GM12878 (cell line): ENCODE measurements around the gene CIAO2B. TPM values are rescaled to one million over a fixed set of nuclear protein-coding genes. Genes with fewer than 3 reads are reported as not detected.

Source experiments
- ATAC-seq: fragments of 200-7000 bp; cut with Tn5 transposase; 3 replicates; pipeline ENCODE4 v1.9.1; 2020; ENCODE audit warnings: mild to moderate bottlenecking, moderate library complexity
- BruUV-seq: library from RNA; stranded (reverse); fragments of 400-500 nt; replicated peaks from 2 replicates; lab custom pipeline; 2021; lab: Mats Ljungman, UMichigan
- CTCF ChIA-PET: fragments of 300-600 bp; sonication (Branson Sonifier 250); formaldehyde crosslinking; extraction: SDS; loops from one replicate; lab custom pipeline; 2021; ENCODE audit warnings: inconsistent platforms; lab: Yijun Ruan, JAX
- POLR2A ChIA-PET: fragments of 350-600 bp; formaldehyde crosslinking; extraction: SDS; loops from one replicate; lab custom pipeline; 2021; ENCODE audit warnings: inconsistent platforms; lab: Charles Lee
- RAD21 ChIA-PET: fragments of 300-600 bp; sonication (Branson Sonifier 250); formaldehyde crosslinking; loops from one replicate; lab custom pipeline; 2023; ENCODE audit warnings: antibody characterized with exemption; ENCODE audit not compliant: unreplicated experiment; lab: Charles Lee
- SMC1A ChIA-PET: fragments of 300-600 bp; sonication (Branson Sonifier 250); formaldehyde crosslinking; loops from one replicate; lab custom pipeline; 2023; ENCODE audit not compliant: unreplicated experiment, uncharacterized antibody; lab: Charles Lee
- DNase-seq: peaks from one replicate; pipeline ENCODE4 v3.0.0-alpha.2; 2011; ENCODE audit warnings: low read depth, low spot score
- FAIRE-seq: peaks from 3 replicates; lab custom pipeline; 2011; peaks lifted over from hg19 to GRCh38; lab: Jason Lieb, UNC
- H2AFZ ChIP-seq: 2 replicates; pipeline ENCODE4 v1.6.0; 2011; ENCODE audit warnings: low read depth, low read length, control low read depth; ENCODE audit not compliant: control insufficient read depth
- H3K27ac ChIP-seq: 2 replicates; pipeline ENCODE4 v1.5.1; 2011; ENCODE audit warnings: control low read depth; ENCODE audit not compliant: control insufficient read depth, insufficient read depth
- H3K27me3 ChIP-seq, 2 experiments: replicated peaks in 1 of 2; 2 replicates each; pipeline versions ENCODE4 v1.6.0 to v1.6.1; 2011; ENCODE audit warnings: low read length in 1 of 2; ENCODE audit not compliant: control insufficient read depth in 2 of 2, insufficient read depth in 2 of 2
- H3K36me3 ChIP-seq, 2 experiments: 2 replicates each; pipeline ENCODE4 v1.5.1; 2011; ENCODE audit warnings: low read length in 1 of 2; ENCODE audit not compliant: control insufficient read depth in 2 of 2, insufficient read depth in 2 of 2
- H3K4me1 ChIP-seq: 2 replicates; pipeline ENCODE4 v1.6.1; 2011; ENCODE audit warnings: mild to moderate bottlenecking, low read length, moderate library complexity, mixed read lengths; ENCODE audit not compliant: control insufficient read depth, insufficient read depth
- H3K4me2 ChIP-seq: 2 replicates; pipeline ENCODE4 v1.6.0; 2011; ENCODE audit warnings: control low read depth; ENCODE audit not compliant: control insufficient read depth, insufficient read depth
- H3K4me3 ChIP-seq: fragments of 200-600 bp; sonication (generic); 2 replicates; pipeline ENCODE4 v1.5.1; 2016
- H3K79me2 ChIP-seq: 2 replicates; pipeline ENCODE4 v1.6.0; 2011; ENCODE audit warnings: low read length; ENCODE audit not compliant: control insufficient read depth, insufficient read depth
- H3K9ac ChIP-seq: 2 replicates; pipeline ENCODE4 v1.8.0; 2011; ENCODE audit warnings: low read length, control low read depth, mixed read lengths; ENCODE audit not compliant: control insufficient read depth, insufficient read depth
- H3K9me3 ChIP-seq: replicated peaks from 3 replicates; pipeline ENCODE4 v1.5.1; 2011; ENCODE audit warnings: mild to moderate bottlenecking, low read length; ENCODE audit not compliant: control insufficient read depth, insufficient read depth
- H4K20me1 ChIP-seq: 2 replicates; pipeline ENCODE4 v1.6.0; 2011; ENCODE audit not compliant: control insufficient read depth, insufficient read depth
- CHD1 ChIP-seq: IDR thresholded peaks from 2 replicates; pipeline ENCODE4 v1.6.1; 2012; ENCODE audit warnings: low read depth, low read length, improper control_type of control experiment
- CHD2 ChIP-seq: IDR thresholded peaks from 2 replicates; pipeline ENCODE4 v1.6.1; 2011; ENCODE audit warnings: low read depth, low read length, improper control_type of control experiment, borderline replicate concordance
- IRF3 ChIP-seq: fragments of 450-650 bp; IDR thresholded peaks from 2 replicates; pipeline ENCODE4 v1.6.1; 2014; ENCODE audit warnings: mild to moderate bottlenecking
- MTA2 ChIP-seq: fragments of 450-650 bp; IDR thresholded peaks from 2 replicates; pipeline ENCODE4 v1.6.1; 2016; ENCODE audit warnings: low read depth, mild to moderate bottlenecking, moderate library complexity
- MXI1 ChIP-seq: fragments of 150-350 bp; IDR thresholded peaks from 2 replicates; pipeline ENCODE4 v1.6.1; 2011; ENCODE audit warnings: low read depth, mild to moderate bottlenecking, inconsistent platforms, low read length, improper control_type of control experiment
- NFYA ChIP-seq: IDR thresholded peaks from 2 replicates; pipeline ENCODE4 v1.6.1; 2011; ENCODE audit warnings: low read depth, mild to moderate bottlenecking, low read length, improper control_type of control experiment, borderline replicate concordance
- PAX5 ChIP-seq: IDR thresholded peaks from 2 replicates; pipeline ENCODE4 v1.6.1; 2011; ENCODE audit warnings: low read depth, low read length, borderline replicate concordance
- RELB ChIP-seq: fragments of 450-650 bp; IDR thresholded peaks from 2 replicates; pipeline ENCODE4 v1.6.1; 2017; ENCODE audit warnings: low read depth, mild to moderate bottlenecking, moderate library complexity
- SMARCA5 ChIP-seq: fragments of 450-650 bp; IDR thresholded peaks from 2 replicates; pipeline ENCODE4 v1.6.1; 2017; ENCODE audit warnings: mild to moderate bottlenecking
- STAT3 ChIP-seq: IDR thresholded peaks from 2 replicates; pipeline ENCODE4 v1.6.1; 2011; ENCODE audit warnings: low read depth, low read length, improper control_type of control experiment
- SUZ12 ChIP-seq: fragments of 200-600 bp; sonication (generic); IDR thresholded peaks from one replicate; pipeline ENCODE4 v1.6.1; 2018; ENCODE audit warnings: antibody characterized with exemption, mild to moderate bottlenecking; ENCODE audit not compliant: unreplicated experiment
- TBL1XR1 ChIP-seq: IDR thresholded peaks from 2 replicates; pipeline ENCODE4 v1.6.1; 2012; ENCODE audit warnings: low read depth, low read length, improper control_type of control experiment
- ZBED1 ChIP-seq: IDR thresholded peaks from 2 replicates; pipeline ENCODE4 v1.6.1; 2016; ENCODE audit warnings: borderline replicate concordance
- ZBTB40 ChIP-seq: fragments of 450-650 bp; IDR thresholded peaks from 2 replicates; pipeline ENCODE4 v1.6.1; 2016; ENCODE audit warnings: mild to moderate bottlenecking, moderate library complexity, borderline replicate concordance
- ZNF217 ChIP-seq: fragments of 450-650 bp; IDR thresholded peaks from 2 replicates; pipeline ENCODE4 v1.6.1; 2017; ENCODE audit warnings: antibody characterized with exemption, mild to moderate bottlenecking
- ZNF24 ChIP-seq: fragments of 450-650 bp; IDR thresholded peaks from 2 replicates; pipeline ENCODE4 v1.6.1; 2017; ENCODE audit warnings: antibody characterized with exemption, mild to moderate bottlenecking
- WGBS: methylation state at CpG from one replicate; pipeline ENCODE4 v1.1.6; 2016; ENCODE audit warnings: low lambda C conversion rate; ENCODE audit not compliant: insufficient replicate concordance, insufficient coverage; ENCODE audit errors: missing lambda C conversion rate; 5-methylcytosine and 5-hydroxymethylcytosine counted together
- in situ Hi-C: fragments of 300-500 bp; cut with MboI; formaldehyde crosslinking; loops from 9 replicates; pipeline ENCODE4 v1.14.3; 2018; ENCODE audit warnings: mixed read lengths
- intact Hi-C: fragments of 100-400 bp; cut with micrococcal nuclease; formaldehyde crosslinking; loops from one replicate; pipeline ENCODE4 v1.14.2; 2022; ENCODE audit not compliant: unreplicated experiment
- polyA plus RNA-seq, 11 experiments: library from polyadenylated mRNA; depleted of rRNA in 4 of 11; unstranded in 6 of 11; stranded (reverse) in 5 of 11; fragments of >200 nt; fragmentation: Nextera tagmentation in 4 of 11; fragmentation: Illumina TruSeq in 1 of 11; extraction: Ambion mirVana in 4 of 11; extraction: Trizol in 1 of 11; gene quantifications; 1 replicate in 1 of 11; 2 replicates in 10 of 11; pipeline versions ENCODE4 v1.2.1 to v1.2.3, GENCODE V29; 2011 to 2016; ENCODE audit warnings: inconsistent platforms in 2 of 11, missing spikeins in 2 of 11, low read depth in 1 of 11
- total RNA-seq, 4 experiments: library from RNA; depleted of rRNA in 3 of 4; stranded (reverse); fragments of >200 nt in 3 of 4; fragmentation: Illumina TruSeq in 1 of 4; extraction: Trizol in 1 of 4; gene quantifications; 2 replicates each; pipeline versions ENCODE4 v1.2.1 to v1.2.3, GENCODE V29; 2013 to 2021

Gene CIAO2B
- total and polyA plus RNA-seq, 10 of the 15 experiments (the other 5 are each of a cell fraction or from before 2014, with no cell fraction given), result 76.4 to 241 (median 138) TPM

GRCh38 chr16:66903544-66904427 is 30.4 kb downstream of the CIAO2B start:
- Histone ChIP-seq H3K4me2 (no peak overlapping the region), H3K27ac (no peak overlapping the region), H4K20me1 (no peaks in the 10 kb centered on the region), H3K9me3 (no peaks in the 10 kb centered on the region), H3K4me1 (peaks cover 4% of the 10 kb centered on the region; the same call in 1 of the 2 replicates), H3K27me3 (no peaks in the 10 kb centered on the region), H3K36me3 (no peaks in the 10 kb centered on the region), H3K4me3 (no peak overlapping the region), H3K79me2 (no peaks in the 10 kb centered on the region), H2AFZ (no peak overlapping the region), H3K9ac (no peak overlapping the region)
- no TSS peak for BruUV-seq
- in situ Hi-C loops, result no loop called here
- CTCF ChIA-PET, result interaction anchor here (1.1 to 1.5 kb wide), 3 partner anchors 9 to 25 kb away, joined by 3 to 5 read pairs (median 3); no protein-coding TSS in a partner anchor
- intact Hi-C loops, result no loop called here
- WGBS, result 52% methylated on average over 11 of the region's 11 CpGs
- DNase-seq (no peak), FAIRE-seq (no peak), ATAC-seq (no peak)
- SMC1A ChIA-PET, result interaction anchor here (1.3 kb wide), 1 partner anchor 25 kb away, joined by 4 read pairs; no protein-coding TSS in a partner anchor
- RAD21 ChIA-PET, result no interaction called here
- POLR2A ChIA-PET, result no interaction called here
- TF ChIP-seq ZNF217, result no peak
- TF ChIP-seq CHD1, result no peak
- no peak for TF ChIP-seq RELB
- no peak for TF ChIP-seq NFYA
- TF ChIP-seq PAX5, result no peak
- no peak for TF ChIP-seq ZBED1
- TF ChIP-seq STAT3, result no peak
- no peak for TF ChIP-seq IRF3
- TF ChIP-seq SMARCA5, result no peak
- TF ChIP-seq SUZ12, result no peak
- TF ChIP-seq TBL1XR1, result no peak
- no peak for TF ChIP-seq ZNF24
- no peak for TF ChIP-seq MXI1
- TF ChIP-seq MTA2, result no peak
- TF ChIP-seq CHD2, result no peak
- no peak for TF ChIP-seq ZBTB40
